Neural progenitor cell (in vitro differentiated cells): ENCODE data around the gene HCFC1. TPM values are rescaled to one million over a fixed set of nuclear protein-coding genes. Genes with fewer than 3 reads are reported as not detected.

Experiments used
- DNase-seq: peaks from one replicate; pipeline ENCODE4 v3.0.0-alpha.2; 2016; ENCODE audit warnings: low spot score
- H2AFZ ChIP-seq: fragments of 200-600 bp; sonication (generic); replicated peaks from 2 replicates; pipeline ENCODE4 v1.6.1; 2016; ENCODE audit warnings: antibody characterized with exemption
- H3F3A ChIP-seq: fragments of 200-600 bp; sonication (generic); 2 replicates; pipeline ENCODE4 v1.6.1; 2016; ENCODE audit warnings: antibody characterized with exemption, low read depth
- H3K27ac ChIP-seq: fragments of 200-600 bp; sonication (generic); 2 replicates; pipeline ENCODE4 v1.5.1; 2016; ENCODE audit warnings: mild to moderate bottlenecking
- H3K27me3 ChIP-seq: fragments of 200-600 bp; sonication (generic); 2 replicates; pipeline ENCODE4 v1.6.1; 2016; ENCODE audit warnings: mild to moderate bottlenecking, moderate library complexity
- H3K36me3 ChIP-seq: fragments of 200-600 bp; sonication (generic); 2 replicates; pipeline ENCODE4 v1.5.1; 2016
- H3K4me1 ChIP-seq: fragments of 200-600 bp; sonication (generic); 2 replicates; pipeline ENCODE4 v1.6.1; 2016; ENCODE audit warnings: mixed run types
- H3K4me2 ChIP-seq: fragments of 200-600 bp; sonication (generic); 2 replicates; pipeline ENCODE4 v1.6.1; 2016
- H3K4me3 ChIP-seq: fragments of 200-600 bp; sonication (generic); 2 replicates; pipeline ENCODE4 v1.5.1; 2016
- H3K79me2 ChIP-seq: fragments of 200-600 bp; sonication (generic); 2 replicates; pipeline ENCODE4 v1.6.1; 2016; ENCODE audit warnings: low read depth
- H3K9ac ChIP-seq: fragments of 200-600 bp; sonication (generic); 2 replicates; pipeline ENCODE4 v1.6.1; 2016
- H3K9me3 ChIP-seq: fragments of 200-600 bp; sonication (generic); 2 replicates; pipeline ENCODE4 v1.5.1; 2016; ENCODE audit warnings: low read depth
- H4K20me1 ChIP-seq: fragments of 200-600 bp; sonication (generic); 2 replicates; pipeline ENCODE4 v1.6.1; 2016; ENCODE audit warnings: low read depth
- H3K27ac Mint-ChIP-seq: 3 replicates; pipeline ENCODE4 v1.8.0; 2021; ENCODE audit warnings: mixed read lengths
- H3K27me3 Mint-ChIP-seq: 2 replicates; pipeline ENCODE4 v1.8.0; 2022; ENCODE audit warnings: low read depth, mild to moderate bottlenecking, inconsistent platforms, moderate library complexity, mixed read lengths; ENCODE audit not compliant: insufficient read depth
- H3K36me3 Mint-ChIP-seq: 3 replicates; pipeline ENCODE4 v1.8.0; 2021; ENCODE audit warnings: mixed read lengths
- H3K4me1 Mint-ChIP-seq: 3 replicates; pipeline ENCODE4 v1.8.0; 2021; ENCODE audit warnings: mixed read lengths
- H3K4me3 Mint-ChIP-seq: 3 replicates; pipeline ENCODE4 v1.8.0; 2021; ENCODE audit warnings: mild to moderate bottlenecking, moderate library complexity, mixed read lengths
- H3K9me3 Mint-ChIP-seq: 3 replicates; pipeline ENCODE4 v1.8.0; 2020; ENCODE audit warnings: mixed read lengths
- CTCF ChIP-seq: fragments of 200-600 bp; sonication (generic); IDR thresholded peaks from 2 replicates; pipeline ENCODE4 v1.5.1; 2017; ENCODE audit warnings: antibody characterized with exemption, mild to moderate bottlenecking
- EZH2 ChIP-seq: fragments of 200-600 bp; sonication (generic); IDR thresholded peaks from 2 replicates; pipeline ENCODE4 v1.6.1; 2017; ENCODE audit warnings: antibody characterized with exemption, mild to moderate bottlenecking, moderate library complexity
- EZH2phosphoT487 ChIP-seq: fragments of 200-600 bp; sonication (generic); IDR thresholded peaks from 2 replicates; pipeline ENCODE4 v1.6.1; 2017; ENCODE audit warnings: antibody characterized with exemption
- total RNA-seq: library from RNA; depleted of rRNA; stranded (reverse); fragments of >200 nt; gene quantifications from 2 replicates; pipeline ENCODE4 v1.2.3, GENCODE V29; 2015; ENCODE audit warnings: low replicate concordance

The HCFC1 gene
- total RNA-seq, 1 donor from 2014 or later = 20.7 TPM

DNA sequence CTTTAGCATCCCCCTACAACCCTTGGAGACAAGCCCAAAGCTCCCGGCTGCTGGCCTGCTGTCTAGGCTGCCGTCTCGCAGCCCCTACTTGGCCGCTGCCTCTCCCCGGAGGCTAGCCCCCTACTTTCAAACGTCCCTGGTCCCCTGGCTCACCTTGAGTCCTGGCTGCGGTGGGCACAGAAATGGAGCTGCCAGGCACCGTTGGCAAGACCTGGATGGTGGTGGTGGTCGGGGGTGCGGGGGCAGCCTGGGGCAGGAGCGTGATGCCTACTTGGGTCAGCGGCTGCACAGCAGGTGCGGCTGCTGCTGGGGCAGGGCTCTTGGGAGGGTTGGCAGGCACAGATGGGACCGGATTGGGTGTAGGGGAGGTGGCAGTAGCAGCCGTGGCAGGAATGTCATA lies 12.0 kb downstream of the HCFC1 start:
- no peaks in the 10 kb centered on the region for H3K27me3 ChIP-seq
- no peak overlapping the region for H3K9ac ChIP-seq
- no peak overlapping the region for H3K27ac Mint-ChIP-seq
- H3K27ac ChIP-seq = no peak overlapping the region
- no peak for TF ChIP-seq EZH2phosphoT487
- TF ChIP-seq EZH2 = no peak
- TF ChIP-seq CTCF = no peak
- no peaks in the 10 kb centered on the region for H3K9me3 ChIP-seq
- peaks cover under 1% of the 10 kb centered on the region for H3K4me1 Mint-ChIP-seq
- no peaks in the 10 kb centered on the region for H3K9me3 Mint-ChIP-seq
- no peak overlapping the region for H3K4me2 ChIP-seq
- H4K20me1 ChIP-seq = peaks cover 6% of the 10 kb centered on the region
- H3K4me1 ChIP-seq = no peaks in the 10 kb centered on the region
- H2AFZ ChIP-seq = no peak overlapping the region
- peaks cover 2% of the 10 kb centered on the region for H3K27me3 Mint-ChIP-seq
- H3K36me3 Mint-ChIP-seq = peaks cover 37% of the 10 kb centered on the region
- no peak for DNase-seq
- H3F3A ChIP-seq = no peaks in the 10 kb centered on the region
- H3K4me3 ChIP-seq = no peak overlapping the region
- peaks cover 23% of the 10 kb centered on the region for H3K79me2 ChIP-seq
- H3K36me3 ChIP-seq = no peaks in the 10 kb centered on the region
- H3K4me3 Mint-ChIP-seq = no peak overlapping the region

DNA sequence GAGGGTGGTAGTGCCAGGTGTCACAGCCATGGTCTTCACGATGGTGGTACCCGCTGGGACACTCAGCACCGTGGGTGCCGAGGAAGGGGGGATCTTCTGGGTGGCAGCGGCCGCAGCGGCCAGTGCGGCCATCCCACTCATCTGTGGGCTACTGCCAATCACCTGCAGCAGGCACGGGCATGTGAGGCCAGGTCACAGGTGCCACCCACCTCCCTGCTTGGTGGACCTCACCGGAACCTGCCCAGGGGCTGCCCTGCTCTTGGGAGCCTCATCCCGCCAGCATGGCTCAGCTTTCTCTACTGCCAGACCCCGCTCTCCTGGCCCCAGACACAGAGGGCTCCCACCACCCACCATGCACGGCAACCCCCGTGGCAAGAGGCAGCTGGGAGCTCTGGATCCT lies 13.0 kb downstream of the HCFC1 start:
- Histone ChIP-seq H3K27me3 (no peaks in the 10 kb centered on the region), H3K4me1 (no peaks in the 10 kb centered on the region), H3F3A (peaks cover 4% of the 10 kb centered on the region), H3K4me3 (no peak overlapping the region), H3K9me3 (no peaks in the 10 kb centered on the region), H3K79me2 (peaks cover 12% of the 10 kb centered on the region), H2AFZ (no peak overlapping the region), H3K4me2 (no peak overlapping the region), H3K27ac (no peak overlapping the region), H4K20me1 (peaks cover 5% of the 10 kb centered on the region), H3K36me3 (no peaks in the 10 kb centered on the region), H3K9ac (no peak overlapping the region)
- H3K27me3 Mint-ChIP-seq = peaks cover 2% of the 10 kb centered on the region
- H3K4me1 Mint-ChIP-seq = no peaks in the 10 kb centered on the region
- H3K9me3 Mint-ChIP-seq = no peaks in the 10 kb centered on the region
- TF ChIP-seq EZH2 (no peak), CTCF (no peak), EZH2phosphoT487 (no peak)
- H3K4me3 Mint-ChIP-seq = no peak overlapping the region
- no peak for DNase-seq
- peaks cover 39% of the 10 kb centered on the region for H3K36me3 Mint-ChIP-seq
- H3K27ac Mint-ChIP-seq = no peak overlapping the region

GRCh38 chrX:153957224-153957623 lies 14.4 kb downstream of the HCFC1 start:
- no peak for DNase-seq
- Histone ChIP-seq H2AFZ (no peak overlapping the region), H3K4me2 (no peak overlapping the region), H3K9me3 (no peaks in the 10 kb centered on the region), H3K4me3 (no peak overlapping the region), H3K27me3 (no peaks in the 10 kb centered on the region), H3K79me2 (peaks cover 11% of the 10 kb centered on the region), H3K27ac (no peak overlapping the region), H4K20me1 (peaks cover 6% of the 10 kb centered on the region), H3F3A (peaks cover 6% of the 10 kb centered on the region), H3K4me1 (no peaks in the 10 kb centered on the region), H3K36me3 (no peaks in the 10 kb centered on the region), H3K9ac (no peak overlapping the region)
- no peaks in the 10 kb centered on the region for H3K9me3 Mint-ChIP-seq
- H3K27me3 Mint-ChIP-seq = no peaks in the 10 kb centered on the region
- no peak overlapping the region for H3K4me3 Mint-ChIP-seq
- TF ChIP-seq EZH2phosphoT487 (no peak), EZH2 (no peak), CTCF (no peak)
- peaks cover 6% of the 10 kb centered on the region for H3K4me1 Mint-ChIP-seq
- H3K27ac Mint-ChIP-seq = no peak overlapping the region
- peaks cover 36% of the 10 kb centered on the region for H3K36me3 Mint-ChIP-seq
